Measurements from ENCODE around the gene LCN2.

The LCN2 gene

GRCh38 chr9:128150594-128151308, 1.5 kb downstream of the LCN2 start:
- DNase-seq (ENCODE audit: low read depth), result peak; percentile 70

DNA sequence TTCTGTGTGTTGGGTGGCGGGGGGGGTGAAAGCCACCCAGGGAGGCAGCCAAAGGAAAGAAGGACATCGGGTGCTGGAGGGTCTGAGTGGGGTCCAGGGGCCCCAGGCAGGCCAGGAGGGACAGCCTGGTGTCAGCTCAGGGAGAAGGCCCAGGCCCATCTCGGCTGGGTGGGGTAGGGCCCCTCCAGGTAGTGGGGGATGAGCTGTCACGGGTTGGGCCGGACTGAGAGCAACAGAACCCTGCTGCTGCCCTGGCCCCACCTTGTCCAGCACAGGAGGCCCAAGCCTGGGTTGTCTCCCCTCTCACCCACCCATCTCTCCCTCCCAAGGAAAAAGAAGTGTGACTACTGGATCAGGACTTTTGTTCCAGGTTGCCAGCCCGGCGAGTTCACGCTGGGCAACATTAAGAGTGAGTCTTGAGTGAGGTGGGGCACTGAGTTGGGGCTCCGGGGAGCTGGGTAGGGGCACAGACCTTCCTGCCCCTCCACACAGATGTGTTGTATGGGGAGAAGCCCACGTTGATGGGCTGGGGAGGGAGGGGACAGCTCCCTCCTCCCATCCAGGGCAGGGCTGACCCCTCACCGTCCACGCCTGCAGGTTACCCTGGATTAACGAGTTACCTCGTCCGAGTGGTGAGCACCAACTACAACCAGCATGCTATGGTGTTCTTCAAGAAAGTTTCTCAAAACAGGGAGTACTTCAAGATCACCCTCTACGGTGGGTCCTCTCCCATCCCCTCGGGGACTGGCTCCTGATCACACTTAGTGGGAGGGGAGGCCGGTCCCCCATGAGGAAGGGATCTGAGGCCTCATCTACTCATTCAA, 2.3 kb downstream of the LCN2 start:
- DNase-seq (ENCODE audit: low read depth), result no peak

GRCh38 chr9:128152133-128153059, 3.1 kb downstream of the LCN2 start:
- no peak for DNase-seq (ENCODE audit: low read depth)

DNA sequence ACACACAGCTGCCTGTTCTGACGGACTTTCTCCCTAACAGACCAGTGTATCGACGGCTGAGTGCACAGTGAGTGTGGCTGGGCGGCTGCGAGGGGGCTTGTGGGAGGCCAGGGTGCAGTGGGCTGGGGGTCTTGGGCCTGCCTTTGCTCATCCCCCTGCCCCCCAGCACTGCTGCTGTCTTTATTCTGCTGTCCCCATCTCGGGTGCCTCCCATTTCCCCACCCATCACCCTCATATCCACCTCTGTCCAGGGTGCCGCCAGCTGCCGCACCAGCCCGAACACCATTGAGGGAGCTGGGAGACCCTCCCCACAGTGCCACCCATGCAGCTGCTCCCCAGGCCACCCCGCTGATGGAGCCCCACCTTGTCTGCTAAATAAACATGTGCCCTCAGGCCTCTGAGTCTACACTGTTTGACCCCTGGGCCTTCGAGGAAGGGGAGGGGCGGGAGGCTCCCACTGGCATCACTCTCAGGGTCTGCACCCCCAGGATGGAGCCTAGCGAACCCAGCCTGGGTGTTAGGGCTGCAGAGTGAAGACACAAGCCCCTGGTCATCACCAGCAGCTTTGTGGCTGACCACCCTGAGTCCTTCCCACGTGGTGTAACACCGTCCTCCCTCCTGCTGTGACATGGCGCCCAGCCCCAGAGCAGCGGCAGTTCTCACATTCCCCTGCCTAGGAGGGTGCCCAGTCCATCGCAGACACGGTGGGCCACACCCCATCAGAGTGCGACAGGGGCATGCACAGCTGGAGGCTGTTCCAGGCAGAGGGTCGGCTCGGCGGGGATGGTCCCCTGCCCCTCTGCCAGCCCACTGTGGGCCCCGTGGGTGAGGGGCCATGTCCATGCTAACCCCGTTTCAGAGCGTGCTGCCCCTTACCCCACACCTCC, 4.0 kb downstream of the LCN2 start:
- DNase-seq (ENCODE audit: low read depth), result no peak

GRCh38 chr9:128153947-128154695, 4.9 kb downstream of the LCN2 start:
- DNase-seq (ENCODE audit: low read depth), result no peak

DNA sequence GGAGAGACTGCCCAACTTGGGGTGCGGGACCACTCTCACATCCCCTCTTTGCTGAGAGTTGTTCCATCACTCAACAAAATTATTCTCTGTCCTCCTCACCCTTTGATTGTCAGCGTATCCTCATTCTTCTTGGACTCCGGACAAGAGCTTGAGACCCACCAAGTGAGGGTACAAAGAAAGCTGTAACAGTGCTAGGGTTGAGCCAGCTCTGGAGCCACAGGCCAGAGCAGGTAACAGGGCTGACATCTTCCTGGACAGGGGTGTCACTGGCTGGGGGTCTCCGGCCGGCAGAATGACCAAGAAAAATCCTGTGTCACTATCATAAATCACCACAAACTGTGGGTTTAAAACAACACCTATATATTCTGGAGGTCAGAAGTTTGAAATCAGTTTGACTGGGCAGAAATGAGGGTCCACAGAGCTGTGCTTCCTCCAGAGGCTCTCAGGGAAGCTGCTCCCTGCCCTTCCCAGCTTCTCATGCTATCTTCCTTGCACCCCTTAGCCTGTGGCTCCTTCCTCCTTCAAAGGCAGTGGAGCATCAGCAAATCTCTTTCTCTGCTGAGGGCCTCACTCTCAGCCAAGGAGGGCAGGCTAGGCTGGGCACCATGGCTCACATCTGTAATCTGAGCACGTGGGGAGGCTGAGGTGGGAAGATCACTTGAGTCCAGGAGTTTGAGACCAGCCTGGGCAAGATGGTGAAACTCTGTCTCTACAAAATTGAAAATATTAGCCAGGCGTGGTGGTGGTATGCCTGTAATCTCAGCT, 6.7 kb downstream of the LCN2 start:
- no peak for DNase-seq (ENCODE audit: low read depth)

DNA sequence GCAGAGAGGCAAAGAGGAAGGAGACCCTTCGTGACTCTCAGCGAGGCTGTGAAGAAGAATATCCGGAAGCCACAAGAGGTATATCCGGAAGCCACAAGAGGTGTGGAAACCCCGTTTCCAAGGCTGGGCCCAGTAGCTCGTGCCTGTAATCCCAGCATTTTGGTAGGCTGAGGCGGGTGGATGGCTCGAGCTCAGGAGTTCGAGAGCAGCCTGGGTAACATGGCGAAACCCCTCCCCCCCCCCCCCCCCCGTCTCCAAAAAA, 10.2 kb downstream of the LCN2 start:
- DNase-seq (ENCODE audit: low read depth), result peak; percentile 85

- peak; percentile 78 for DNase-seq (ENCODE audit: low read depth)
Measured at GRCh38 chr9:128159784-128160602, 10.7 kb downstream of the LCN2 start, which contains the start of gene BBLN. Gene BBLN (plus strand): TSS chr9:128160265. CDS start chr9:128160408, 143 bp downstream.

DNA sequence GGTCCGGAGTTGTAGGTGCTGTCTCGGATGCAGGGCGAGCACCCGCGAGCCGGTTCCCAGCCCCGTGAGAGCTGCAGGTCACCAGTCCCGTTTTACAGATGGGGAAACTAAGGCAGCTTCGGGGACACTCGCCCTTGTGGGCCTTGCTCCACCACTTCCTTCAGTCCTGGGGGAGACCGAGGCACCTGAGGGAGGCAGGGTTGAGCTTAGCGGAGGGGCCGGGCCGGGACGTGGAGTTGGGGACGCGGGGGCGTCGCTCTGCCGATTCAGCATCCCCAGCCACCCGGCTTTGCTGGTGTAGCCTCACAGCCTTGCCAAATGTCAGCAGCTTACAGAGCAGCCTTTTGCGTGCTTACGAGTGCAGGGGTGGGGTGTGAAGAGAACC, 11.3 kb downstream of the LCN2 start:
- DNase-seq (ENCODE audit: low read depth), result no peak

GRCh38 chr9:128161215-128161902, 12.1 kb downstream of the LCN2 start:
- DNase-seq (ENCODE audit: low read depth), result no peak

DNA sequence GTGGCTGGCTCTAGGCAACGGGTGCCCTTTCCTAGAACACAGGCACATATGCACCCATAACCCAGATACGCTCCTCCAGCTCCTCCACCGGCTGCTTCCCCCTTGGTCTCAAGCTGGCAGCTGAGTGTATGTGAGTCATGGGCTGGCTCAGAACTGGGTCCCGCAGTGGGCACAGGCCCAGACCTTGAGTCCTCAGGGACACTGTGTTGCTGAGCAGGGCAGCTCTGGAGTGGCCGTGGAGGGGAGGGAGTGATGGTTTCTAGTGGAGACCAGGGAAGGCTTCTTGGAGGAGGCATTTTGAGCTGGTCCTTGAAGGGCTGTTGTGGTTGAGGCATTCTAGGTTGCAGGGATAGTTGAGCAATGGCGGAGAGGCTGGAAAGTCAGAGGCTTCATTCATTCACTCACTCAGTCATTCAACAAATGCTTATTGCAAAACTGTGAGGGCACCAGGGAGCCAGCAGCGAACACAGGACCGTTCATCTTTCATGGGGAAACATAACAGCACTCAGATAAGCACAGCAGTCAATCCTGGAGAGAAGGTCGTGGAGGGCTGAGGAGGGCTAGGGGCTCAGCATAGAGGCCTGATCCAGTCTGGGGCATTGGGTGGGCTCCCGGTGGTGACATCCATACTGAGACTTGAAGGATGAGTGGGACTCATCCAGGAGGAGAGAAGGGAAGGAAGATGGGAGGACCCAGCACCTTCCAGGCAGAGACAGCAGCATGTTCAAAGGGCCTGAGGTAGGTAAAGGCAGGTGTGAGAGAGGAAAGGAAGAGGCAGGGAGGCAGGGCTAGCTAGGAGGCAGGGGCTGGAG, 13.2 kb downstream of the LCN2 start:
- no peak for DNase-seq (ENCODE audit: low read depth)

- DNase-seq (ENCODE audit: low read depth), result no peak
Measured at GRCh38 chr9:128163027-128163515, 13.8 kb downstream of the LCN2 start.

GRCh38 chr9:128163523-128164306, 14.5 kb downstream of the LCN2 start:
- DNase-seq (ENCODE audit: low read depth), result no peak

DNA sequence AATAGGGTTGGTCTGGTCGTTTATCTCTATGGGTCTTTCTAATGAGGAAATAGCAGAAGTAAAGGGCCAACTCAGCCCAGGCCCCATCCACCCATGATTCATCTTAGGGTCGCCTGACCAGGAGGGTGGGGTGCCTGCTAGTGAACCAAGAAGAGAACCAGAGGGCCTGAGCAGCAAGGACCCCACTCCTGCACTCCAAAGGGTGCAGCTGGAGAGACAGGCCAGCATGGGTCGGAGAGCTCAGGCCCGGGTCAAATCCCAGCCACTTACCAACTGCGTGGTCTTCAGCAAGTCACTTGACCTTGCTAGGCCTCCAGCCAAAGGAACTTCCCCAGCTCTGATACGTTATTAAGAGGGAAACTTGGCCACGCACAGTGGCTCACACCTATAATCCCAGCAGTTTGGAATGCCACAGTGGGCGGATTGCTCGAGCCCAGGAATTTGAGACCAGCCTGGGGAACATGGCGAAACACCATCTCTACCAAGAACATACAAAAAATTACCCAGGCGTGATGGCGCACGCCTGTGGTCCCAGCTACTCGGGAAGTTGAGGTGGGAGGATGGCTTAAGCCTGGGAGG, 15.1 kb downstream of the LCN2 start:
- DNase-seq (ENCODE audit: low read depth), result no peak

- no peak for DNase-seq (ENCODE audit: low read depth)
Measured at GRCh38 chr9:128166169-128166568, 16.9 kb downstream of the LCN2 start.

DNA sequence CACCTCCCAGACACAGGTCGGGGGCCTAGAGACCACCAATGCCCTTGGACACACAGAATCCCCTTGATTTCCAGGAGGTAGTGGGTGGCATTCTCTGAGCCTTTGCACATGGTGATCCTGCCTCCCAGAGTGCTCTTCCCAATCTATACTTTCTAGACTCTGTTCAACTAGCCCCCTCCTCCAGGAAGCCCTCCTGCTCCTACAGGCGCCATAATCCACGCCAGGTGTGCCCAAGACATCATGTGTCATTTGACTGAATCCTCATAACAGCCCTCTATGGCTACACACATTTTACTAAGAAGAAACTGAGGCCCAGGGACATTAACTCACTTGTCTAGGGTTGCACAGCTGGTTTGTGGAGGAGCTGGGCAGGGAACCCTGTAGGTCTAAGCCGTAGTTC, 18.0 kb downstream of the LCN2 start:
- no peak for DNase-seq (ENCODE audit: low read depth)
